Measurements from ENCODE around the gene SHC2.

- no peak for TF ChIP-seq CSDC2 (CRISPR knock-in tag; IDR thresholded peaks at IDR 0.05)
- no peak for TF ChIP-seq PPARA (CRISPR knock-in tag; IDR thresholded peaks at IDR 0.05; ENCODE audit: borderline replicate concordance)
- no peak for TF ChIP-seq ARNTL (CRISPR knock-in tag; IDR thresholded peaks at IDR 0.05; ENCODE audit: borderline replicate concordance, low read depth)
- no peak for TF ChIP-seq ZFP30 (CRISPR knock-in tag; IDR thresholded peaks at IDR 0.05)
- no peak for TF ChIP-seq TCF4 (CRISPR knock-in tag; IDR thresholded peaks at IDR 0.05; ENCODE audit: borderline replicate concordance)
- no peak for TF ChIP-seq PATZ1 (CRISPR knock-in tag; IDR thresholded peaks at IDR 0.05; ENCODE audit: borderline replicate concordance)
- no peak for TF ChIP-seq RARB (CRISPR knock-in tag; IDR thresholded peaks at IDR 0.05)
- TF ChIP-seq ZC3H10 (CRISPR knock-in tag; IDR thresholded peaks at IDR 0.05), result no peak
- TF ChIP-seq ZNF70 (CRISPR knock-in tag; IDR thresholded peaks at IDR 0.05), result no peak
- TF ChIP-seq BACH2 (CRISPR knock-in tag; IDR thresholded peaks at IDR 0.05; ENCODE audit: borderline replicate concordance), result no peak
- TF ChIP-seq ZFP3 (CRISPR knock-in tag; IDR thresholded peaks at IDR 0.05), result no peak
- no peak for TF ChIP-seq SNAI2 (CRISPR knock-in tag; IDR thresholded peaks at IDR 0.05)
- TF ChIP-seq ISL1 (CRISPR knock-in tag; IDR thresholded peaks at IDR 0.05), result no peak
Observed at GRCh38 chr19:406971-407510, 53.8 kb downstream of the SHC2 start.

Data from SK-N-SH treated with all-trans-retinoic acid at 6 μM for 48 hours (cell line).